GM18868 (cell line): Measurements from ENCODE around the gene CASZ1.

Source experiments
- ATAC-seq: cut with Tn5 transposase; IDR thresholded peaks from one replicate; pipeline ENCODE4 v1.9.1; 2021; ENCODE audit warnings: mild to moderate bottlenecking, moderate library complexity; ENCODE audit not compliant: unreplicated experiment

Gene CASZ1

DNA sequence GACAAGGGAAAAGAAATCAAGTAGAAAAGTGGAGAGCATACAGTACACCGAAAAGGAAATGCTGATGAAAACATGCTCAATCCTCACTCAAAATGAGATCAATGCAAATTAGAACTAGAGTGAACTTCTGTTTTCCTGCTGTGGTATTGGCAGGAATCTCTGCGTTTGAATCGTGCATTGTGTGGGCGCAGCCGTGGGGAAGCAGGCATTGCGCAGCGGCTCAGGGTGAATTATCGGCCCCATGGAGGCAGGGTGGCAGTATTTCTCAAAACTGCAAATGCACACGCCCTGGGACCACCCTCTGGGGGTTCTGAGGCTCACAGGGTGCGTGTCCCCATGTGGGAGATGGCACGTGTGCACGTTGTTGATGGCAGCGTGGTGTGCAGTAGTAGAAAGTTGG is 181.1 kb downstream of the CASZ1 start:
- ATAC-seq: no peak

DNA sequence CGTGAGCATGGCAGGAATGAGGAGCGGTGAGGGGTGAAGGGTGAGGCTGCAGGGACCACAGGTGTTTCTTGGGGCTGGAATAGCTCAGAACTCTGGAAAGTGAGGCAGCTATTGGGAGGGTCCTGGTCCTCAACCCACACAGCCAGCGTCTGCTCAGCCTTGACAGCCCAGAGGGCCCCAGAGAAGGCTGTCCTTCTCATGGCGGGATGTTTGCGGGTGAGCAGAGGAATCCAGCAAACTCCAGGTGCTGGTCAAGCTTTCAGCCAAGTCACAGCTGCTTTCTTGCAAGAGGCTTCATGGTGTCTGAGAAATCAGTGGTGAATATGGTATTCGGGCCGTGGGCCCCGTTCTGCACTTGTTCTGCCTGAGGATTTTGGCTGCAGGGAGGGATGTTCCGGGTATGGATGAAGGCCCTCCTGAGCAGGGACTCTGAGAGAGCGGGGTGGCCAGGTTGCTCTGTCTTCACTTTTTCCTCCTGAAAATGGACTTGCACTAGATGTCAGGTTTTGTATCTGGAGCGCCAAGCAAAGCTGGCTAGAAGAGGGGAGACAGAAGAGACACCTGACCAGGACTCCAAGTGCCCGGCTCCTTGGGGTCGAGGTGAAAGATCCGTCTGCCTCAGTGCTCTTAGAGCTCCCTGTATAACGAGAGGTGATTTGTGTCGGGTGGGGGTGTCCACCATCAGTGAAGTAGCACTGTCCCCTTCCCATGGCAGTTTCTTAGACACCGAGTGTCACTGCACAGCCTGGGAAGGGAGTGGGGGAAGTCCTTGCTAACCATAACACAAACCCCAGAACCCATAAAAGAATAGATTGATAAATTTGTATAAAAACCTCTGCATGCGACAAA is 181.8 kb downstream of the CASZ1 start:
- ATAC-seq: no peak

DNA sequence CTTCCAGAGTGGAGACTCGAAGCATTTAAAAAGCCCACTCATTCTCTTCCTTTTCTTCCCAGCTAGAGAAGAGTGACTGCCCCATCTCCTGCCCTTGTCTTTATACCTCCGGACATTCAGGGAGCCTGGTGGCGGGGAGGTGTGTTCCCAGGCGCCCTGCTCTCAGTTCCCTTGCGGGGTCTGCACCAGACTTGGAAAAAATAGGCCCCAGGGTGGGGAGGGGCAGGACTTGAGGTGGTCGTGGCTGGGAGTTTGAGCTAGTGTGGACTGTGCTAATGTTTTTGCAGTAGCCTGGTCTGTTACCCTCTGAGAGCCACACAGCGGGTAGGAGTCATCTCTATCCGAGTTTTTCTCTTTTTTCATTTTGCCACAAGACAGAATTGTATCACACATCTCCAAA is 182.6 kb downstream of the CASZ1 start:
- no peak for ATAC-seq

DNA sequence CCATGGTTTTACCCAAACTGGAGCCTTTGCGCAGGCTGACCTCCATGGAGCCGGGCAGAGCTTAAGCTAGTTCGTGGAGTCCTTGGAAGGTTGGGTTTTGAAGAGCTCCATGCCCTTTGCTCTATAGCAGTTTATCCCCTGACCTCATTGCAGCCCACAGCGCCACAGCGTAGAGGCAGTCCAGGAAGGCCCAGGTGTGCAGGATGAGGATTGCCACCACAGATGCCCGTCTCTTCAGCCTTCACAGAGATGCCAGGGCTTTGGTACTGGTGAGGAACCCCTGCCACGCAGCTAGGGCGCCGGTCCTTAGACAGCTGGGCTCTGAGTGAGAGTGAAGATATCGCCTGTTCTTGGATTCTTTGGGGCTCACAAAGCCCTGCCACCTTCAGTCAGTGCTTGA is 183.1 kb downstream of the CASZ1 start:
- no peak for ATAC-seq

DNA sequence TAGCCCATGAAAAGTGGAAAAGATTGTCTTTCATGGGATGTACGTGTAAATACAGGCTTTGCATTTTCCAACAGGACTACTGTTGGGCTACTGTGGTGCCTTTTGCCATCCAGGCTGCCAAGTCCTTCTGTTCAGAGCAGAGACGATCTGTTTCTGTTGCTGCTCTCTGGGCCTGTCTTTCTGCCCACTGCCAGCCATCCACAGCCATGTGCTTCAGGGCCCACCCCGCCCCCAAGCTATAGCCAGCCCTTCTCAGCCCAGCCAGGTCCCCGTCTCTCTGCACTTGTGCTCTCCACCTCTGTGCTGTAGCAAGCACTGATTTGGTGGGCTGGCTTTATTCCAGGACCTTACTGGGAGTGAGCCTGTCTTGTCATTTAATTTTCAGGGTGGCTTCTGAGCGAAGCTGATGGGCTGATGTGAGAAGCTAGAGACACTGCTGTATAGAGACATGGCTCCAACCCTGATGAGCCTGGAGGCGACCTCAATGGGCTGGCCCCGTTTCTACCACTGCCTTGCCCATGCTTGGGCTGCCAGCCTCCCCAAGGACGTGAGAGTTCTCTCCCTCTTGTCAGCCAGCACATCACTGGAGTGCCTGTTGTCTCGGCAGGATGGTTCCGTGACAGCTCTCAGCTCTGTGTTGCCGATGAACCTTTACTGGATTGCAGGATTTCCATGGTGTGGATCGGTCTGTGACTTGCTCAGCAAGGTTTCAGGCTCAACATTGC is 183.8 kb downstream of the CASZ1 start:
- no peak for ATAC-seq

DNA sequence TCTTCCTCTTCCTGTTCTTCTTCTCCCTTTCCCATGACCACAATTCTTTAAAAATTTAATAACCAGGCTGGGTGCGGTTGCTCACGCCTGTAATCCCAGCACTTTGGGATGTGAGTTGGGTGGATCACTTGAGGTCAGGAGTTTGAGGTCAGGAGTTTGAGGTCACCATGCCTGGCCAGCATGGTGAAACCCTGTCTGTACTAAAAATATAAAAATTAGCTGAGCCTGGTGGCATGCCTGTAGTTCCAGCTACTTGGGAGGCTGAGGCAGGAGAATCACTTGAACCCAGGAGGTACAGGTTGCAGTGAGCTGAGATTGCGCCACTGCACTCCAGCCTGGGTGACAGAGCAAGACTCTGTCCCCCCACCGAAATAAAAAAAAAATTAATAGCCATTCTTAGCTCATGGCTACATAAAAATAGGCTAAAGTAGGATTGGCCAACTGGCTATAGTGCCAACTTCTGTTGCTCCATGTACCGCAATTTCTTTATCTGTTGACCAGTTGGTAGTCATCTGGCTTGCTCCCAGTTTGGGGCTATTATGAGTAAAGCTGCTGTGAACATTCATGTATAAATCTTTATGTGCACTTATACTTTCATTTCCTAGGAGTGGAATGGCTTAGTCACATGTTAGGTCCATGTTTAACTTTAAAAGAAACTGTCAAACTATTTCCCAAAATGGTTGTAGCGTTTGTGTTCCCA is 185.4 kb downstream of the CASZ1 start:
- ATAC-seq: no peak

DNA sequence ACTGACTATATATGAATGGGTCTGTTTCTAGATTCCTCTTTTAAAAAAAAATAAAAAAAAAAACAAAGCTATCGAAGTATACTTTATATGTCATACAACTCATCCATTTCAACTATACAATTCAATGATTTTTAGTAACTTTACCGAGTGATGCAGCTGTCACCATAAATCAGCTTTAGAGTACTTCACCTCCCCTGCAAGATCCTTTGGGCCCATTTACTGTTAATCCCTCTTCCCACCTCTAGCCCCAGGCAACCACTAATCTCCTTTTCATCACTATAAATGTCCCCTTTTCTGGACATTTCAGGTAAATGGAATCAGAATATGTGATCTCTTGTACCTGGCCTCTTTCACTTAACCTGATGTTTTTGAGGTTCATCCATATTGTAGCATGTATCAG is 187.8 kb downstream of the CASZ1 start:
- no peak for ATAC-seq

DNA sequence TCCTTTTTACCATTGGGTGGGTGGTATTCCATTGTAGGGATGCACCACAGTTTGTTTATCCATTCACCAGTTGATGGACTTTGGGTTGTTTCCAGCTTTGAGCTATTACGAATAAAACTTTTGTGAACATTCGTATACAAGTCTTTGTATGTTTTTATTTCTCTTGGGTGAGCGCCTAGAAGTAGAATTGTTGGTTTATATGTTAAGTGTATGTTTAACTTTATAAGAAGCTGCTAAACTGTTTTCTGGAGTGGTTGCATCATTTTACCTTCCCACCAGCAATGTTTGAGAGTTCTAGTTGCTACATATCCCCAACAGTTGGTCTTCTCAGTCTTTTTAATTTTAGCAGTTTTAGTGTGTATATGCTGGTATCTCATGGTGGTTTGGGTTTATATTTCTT is 189.2 kb downstream of the CASZ1 start:
- ATAC-seq: no peak

DNA sequence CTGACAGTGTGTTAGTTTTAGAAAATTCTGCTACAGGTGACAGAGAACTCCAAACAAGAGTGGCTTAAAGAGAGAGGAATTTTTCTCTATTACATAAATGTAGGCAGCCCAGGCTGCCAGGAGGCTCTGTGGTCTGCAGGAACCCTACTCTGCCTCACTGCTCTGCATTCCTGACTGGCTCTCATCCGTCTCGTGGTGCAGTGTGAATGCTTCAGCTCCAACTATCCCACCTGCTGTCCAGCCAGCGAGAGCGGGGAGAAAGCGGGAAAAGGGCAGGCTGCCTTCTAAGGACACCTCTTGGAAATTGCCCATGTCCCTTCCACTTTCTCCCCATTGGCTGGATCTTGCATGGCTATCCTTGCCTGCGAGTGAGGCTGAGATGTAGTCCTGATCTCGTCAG is 190.4 kb downstream of the CASZ1 start:
- no peak for ATAC-seq

DNA sequence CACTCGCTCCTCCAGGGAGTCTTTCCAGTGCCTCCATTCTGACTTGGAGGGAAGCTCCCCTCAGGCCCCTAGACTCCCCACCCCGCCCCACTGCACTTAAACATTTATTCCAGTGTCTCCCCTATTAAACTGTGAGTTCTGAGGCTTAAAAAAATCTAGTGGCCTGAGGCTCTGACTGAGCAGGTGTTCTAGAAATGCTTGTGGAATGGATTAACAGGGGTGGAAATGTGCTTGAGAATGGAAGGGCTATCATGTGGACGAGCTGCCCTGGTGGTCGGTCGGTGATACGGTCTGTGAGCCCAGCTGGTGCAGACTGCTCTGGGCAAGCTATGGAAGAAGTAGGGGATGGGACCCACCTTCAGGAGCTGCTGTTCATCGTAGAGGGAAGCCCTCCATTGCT is 191.5 kb downstream of the CASZ1 start:
- no peak for ATAC-seq

DNA sequence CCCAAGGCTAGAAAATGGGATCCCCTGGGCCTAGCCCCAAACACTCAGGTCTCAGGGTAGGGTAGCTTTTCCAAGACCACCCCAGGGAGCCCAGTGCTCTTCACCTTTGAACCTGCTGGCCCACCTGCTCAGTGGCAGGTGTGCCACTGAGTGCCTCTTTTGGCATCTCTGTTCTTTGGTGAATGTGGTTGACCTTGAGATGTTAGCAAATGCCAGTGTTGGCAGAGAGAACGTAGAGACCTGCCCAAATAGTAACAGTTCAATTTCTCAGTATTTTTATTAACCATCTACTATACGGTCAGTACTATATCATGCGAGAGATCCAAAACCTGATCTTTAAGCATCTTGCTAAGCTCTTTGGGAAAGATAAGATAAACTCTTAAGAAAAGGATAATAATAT is 193.5 kb downstream of the CASZ1 start:
- no peak for ATAC-seq

DNA sequence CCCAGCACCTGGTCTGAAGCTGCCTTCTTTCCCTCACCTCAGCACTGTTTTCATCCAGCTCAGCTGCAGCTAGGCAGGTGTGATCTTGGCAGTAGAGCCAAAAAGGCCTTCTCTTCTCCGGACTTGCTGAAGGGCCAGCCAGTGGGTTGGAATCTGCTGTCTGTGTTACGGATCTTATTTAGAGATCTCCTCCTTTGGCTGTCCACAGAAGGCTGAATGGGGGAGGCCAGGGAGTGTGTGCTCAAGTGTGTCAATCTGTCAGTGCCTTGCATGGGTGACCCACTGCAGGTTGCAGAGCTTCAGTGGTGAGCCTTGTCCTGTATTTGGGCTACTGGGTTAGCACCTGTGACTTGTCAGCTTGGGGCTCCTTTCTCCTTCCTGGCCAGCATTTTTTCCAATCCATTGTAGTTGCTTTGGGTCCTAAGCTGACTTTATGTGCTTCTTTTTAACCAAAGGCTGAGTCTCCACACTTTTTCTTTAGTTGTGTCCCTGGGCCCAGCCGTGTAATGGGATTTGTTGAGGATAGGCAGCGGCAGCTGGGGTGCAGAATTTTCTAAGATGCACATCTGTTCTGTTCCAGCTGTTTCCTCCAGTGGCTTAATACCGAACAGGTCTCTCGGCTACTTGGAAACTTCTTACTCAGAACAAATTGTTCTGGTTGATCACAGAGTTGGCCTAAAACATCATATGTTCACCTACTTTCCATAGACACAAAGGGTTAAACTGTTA is 194.9 kb downstream of the CASZ1 start:
- ATAC-seq: no peak

DNA sequence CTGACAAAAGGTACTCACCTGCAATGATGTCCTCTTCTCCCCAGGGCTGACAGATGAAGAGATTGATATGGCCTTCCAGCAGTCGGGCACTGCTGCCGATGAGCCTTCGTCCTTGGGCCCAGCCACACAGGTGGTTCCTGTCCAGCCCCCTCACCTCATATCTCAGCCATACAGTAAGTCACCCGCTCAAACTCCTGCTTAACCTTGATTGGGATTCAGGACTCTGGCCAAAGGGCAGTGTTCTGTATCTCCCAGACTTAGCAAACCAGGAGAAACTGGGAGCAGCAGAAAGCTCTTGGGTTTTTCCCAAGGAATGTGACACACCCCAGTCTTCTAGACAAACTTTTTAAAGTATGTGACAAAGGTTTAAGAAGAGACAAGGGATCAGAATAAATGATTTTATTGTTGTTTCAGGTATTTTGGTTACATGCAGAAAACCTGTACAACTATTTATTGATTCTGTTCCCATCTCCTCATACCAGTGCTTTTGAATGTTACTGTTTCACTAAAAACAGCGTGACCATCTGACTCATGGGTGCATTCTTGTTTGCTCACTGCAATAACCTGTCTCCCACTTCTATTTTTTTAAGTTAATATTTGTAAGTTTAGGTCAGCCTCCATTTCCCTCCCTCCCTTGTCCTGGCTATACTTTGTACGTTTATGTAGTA is 197.1 kb downstream of the CASZ1 start:
- ATAC-seq: no peak

DNA sequence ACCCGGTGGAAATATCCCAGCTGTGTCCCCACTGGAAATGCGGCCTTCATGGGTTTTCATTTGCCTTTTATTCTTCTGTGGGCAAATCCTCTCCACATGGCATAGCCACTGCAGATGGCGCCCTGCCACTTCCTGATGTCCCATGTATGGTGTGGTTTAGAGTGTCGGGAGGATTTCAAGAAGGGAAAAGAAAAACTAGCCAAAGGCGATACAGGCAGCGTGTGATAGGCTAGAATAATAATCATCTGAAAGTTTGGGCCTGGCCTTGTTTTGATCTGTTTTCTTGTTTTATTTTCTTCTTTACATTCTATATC is 198.1 kb downstream of the CASZ1 start:
- no peak for ATAC-seq

DNA sequence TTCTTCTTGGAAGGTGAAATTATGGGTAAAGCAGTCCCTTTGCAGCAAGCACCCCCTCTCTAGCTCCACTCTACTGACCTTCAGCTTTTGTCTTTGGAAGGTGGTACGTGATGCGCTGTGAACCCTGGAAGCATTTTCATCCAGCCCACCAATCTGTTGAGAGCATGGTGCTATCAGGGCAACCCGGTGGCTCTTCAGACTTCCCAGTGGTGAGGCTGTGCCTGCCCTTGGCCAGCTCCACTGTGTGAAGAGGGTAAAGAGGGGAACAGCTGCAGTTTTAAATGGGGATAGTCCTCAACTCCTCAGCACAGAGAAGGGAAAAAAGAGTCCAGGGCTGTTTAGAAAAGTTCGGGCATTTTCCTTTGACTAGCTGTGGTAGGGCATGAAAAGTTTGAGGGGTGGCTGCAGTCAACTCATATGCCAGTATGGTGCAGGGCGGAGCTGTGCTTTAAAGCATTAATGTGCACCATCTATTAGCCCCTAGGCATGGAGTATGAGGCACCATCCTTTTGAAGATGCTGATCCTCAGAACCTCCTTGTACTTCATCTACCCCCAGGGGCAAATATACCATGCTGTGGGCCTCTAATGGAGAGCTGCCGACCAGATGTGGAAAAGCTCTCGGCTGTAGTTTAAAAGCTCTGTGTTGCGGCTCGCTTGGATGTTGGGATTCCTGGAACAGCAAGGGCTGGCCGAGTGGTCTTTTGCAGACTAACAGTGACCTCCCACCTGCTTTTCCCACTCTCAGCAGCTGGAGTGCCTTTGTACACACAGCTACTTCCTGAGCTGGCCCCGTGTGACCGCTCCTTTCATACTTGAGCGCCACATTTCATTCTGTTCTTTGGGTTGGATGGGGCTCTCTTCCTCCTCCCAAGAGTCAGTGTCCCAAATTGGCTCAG is 198.7 kb downstream of the CASZ1 start:
- no peak for ATAC-seq

DNA sequence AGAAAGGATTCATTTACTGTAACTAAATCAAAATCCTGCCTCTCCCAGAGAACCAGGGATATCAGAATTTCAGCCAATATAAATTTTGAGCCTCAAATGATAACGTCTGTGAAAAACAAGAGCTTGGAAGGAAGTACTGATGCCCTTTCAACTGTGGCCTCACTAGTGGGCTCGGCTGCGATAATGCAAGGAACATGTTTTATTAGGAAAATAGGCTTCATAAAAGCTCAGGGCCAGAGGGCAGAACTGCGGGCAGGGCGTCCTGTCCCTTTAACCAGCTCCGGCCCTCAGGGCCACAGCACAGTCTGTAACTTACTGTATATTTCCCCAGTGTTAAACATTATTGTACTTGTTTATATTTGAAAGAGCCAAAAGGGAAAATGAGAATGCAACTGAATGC is 199.7 kb downstream of the CASZ1 start:
- ATAC-seq: no peak

DNA sequence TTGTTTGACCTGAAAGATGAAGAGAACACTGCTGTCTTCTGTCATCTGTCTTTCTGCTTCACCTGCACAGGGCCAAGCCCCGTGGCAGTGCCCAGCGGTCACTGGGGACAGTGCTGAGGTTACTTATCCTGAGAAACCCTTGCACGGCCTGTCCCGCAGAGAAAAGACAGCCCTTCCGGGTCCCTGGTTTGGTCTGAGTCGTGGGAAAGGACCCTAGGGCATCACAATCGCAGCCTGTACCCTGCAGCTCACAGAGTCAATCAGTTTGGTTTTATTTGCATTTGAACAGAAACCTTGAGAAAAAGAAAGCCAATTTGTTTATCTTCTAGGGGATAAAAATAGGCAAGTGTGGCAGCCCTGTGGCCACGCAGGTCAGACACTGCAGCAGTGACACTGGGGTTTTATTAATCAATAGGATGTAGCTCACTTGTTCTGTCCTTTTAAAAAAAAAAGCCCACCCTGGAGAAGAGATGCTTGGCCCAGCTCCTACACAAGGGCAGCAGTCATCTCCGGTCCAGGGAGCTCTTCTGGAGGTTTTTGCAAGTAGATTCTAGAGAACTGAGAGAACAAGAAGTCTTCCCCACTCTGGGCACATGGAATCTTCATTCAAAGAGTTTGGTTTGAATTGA is 201.7 kb downstream of the CASZ1 start:
- no peak for ATAC-seq

DNA sequence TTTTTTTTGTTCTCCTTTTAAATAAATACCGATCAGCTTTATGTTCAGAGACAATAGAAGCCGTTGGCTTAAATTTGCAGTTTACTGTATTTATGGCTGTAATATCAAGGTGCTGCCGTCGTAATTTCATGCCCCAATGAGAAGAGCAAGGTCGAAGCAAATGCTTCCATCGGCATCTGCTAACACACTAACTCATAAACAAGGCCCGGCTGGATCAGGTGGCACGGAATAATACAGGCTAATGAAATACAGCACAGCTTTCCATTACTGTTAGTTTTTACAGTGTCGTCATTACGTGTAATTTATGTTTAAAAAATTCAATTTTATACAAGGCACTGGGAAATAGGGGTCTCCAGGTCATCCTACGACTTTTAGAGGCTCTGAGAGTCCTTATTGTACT is 202.7 kb downstream of the CASZ1 start:
- no peak for ATAC-seq

DNA sequence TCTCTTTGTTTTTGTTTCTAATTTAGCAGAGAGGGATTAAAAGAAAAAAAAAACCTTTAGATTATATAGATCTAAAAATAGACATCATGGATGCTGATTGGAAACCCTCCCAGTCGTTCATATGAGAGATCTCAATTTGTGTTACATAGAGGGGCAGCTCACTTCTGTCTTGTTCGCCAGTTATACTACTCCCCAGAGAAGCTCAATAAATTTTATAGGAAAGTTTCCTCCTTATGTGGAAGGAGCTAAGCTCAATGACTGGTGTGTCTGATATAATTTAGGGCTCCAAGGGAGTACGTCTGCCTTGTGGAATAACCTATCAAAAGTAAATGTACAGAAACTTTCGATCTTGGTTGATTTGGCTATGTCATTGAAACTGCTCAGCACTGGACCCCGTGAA is 204.1 kb downstream of the CASZ1 start:
- ATAC-seq: no peak
